ENCODE measurements around the gene LSM12.
"Not testable (repeated sequence)": the region's sequence is repeated elsewhere in the genome, so short reads cannot be mapped to it uniquely, and the experiment has no call there.

LSM12 gene

GRCh38 chr17:44007346-44008204, 58.9 kb downstream of the LSM12 start:
- no peak for DNase-seq (ENCODE audit: low read depth, low spot score)

DNA sequence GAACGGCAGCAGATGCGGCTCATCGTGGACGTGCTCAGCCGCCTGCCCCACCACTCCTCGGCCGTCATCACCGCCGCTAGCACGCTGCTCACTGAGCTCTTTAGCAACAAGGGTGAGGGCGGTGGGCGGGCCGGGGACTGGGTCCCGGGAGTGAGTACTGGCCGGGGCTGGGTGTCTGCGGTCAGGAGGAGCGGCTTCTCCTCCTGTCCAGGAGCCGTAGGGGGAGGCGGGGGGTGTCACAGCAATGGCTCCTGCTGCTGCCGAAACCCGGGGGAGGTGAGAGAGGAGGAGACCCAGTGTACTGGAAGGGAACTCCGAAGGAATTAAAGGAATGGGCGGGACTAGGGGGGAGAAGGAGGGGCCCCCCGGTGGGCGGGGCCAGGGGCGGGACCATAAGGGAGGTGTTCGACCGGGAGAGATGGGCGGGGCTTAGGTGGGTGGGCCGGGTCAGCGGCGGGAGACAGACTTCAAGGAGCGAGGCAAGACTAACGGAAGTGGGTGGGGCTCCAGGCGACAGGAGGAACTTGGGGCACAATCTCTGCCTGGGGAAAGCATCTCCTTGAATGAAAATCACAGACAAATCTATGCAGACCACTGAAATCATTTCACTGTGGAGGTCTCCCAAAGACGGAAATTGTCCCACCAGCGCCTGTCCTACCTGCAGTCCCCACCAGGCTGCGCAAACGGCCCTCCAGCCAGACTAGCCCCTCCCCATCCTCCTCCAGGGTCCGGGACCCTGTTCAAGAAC, 59.7 kb downstream of the LSM12 start:
- peak; percentile 87 for DNase-seq (ENCODE audit: low read depth, low spot score)

DNA sequence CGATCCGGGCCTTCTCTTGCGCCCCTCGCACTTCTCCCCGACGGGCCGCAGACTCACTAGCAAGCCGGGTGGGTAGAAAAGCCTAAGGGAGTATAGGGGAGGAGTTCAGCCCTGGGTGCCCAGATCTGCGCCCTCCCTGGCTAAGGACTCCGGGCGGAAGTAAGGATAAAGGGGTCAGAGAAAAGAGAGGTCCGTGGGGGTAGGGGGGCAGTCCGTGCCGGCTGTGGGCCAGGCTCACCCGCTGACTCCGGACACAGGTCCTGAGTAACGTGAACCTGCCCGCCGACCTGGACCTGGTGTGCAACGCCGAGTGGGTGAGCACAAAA, 60.2 kb downstream of the LSM12 start:
- no peak for DNase-seq (ENCODE audit: low read depth, low spot score)

- DNase-seq (ENCODE audit: low read depth, low spot score): no peak
Observed at GRCh38 chr17:44005527-44006271, 60.8 kb downstream of the LSM12 start.

DNA sequence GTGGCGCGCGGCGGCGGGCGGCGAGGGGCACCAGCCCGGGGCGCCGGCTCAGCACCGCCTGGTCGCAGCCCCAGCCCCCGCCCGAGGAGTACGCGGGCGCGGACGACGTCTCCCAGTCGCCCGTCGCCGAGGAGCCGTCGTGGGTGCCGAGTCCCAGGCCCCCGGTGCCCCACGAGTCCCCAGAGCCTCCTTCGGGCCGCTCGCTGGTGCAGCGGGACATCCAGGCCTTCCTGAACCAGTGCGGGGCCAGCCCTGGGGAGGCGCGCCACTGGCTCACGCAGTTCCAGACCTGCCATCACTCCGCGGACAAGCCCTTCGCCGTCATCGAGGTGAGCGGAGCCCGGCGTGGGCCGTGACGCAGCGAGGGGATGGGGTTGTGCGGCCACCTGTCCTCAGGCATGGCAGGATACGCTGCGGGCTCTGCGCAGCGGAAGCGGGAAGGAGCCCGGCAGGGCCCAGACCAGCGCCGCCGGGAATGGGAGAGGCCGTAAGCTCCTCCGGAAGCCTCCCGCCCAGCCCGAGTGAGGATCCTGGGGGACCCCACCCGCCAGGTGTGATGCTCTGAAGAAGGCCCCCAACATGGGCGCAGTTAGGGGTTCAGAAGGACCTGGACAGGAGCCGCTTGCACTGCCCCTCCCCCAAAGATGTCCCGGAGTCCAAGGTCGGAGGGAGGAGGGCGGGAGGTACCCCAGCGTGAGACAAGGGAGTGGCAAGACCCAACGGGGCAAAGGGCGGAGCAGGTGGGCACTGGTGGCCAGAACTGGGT, 61.5 kb downstream of the LSM12 start:
- DNase-seq (ENCODE audit: low read depth, low spot score): no peak

GRCh38 chr17:44004077-44004760, 62.3 kb downstream of the LSM12 start, which contains the start of gene NAGS:
TSS of gene NAGS (plus strand) at chr17:44004622. CDS start at chr17:44004664, 42 bp downstream.
- DNase-seq (ENCODE audit: low read depth, low spot score): no peak

GRCh38 chr17:44002141-44002848, 64.2 kb downstream of the LSM12 start:
- no peak for DNase-seq (ENCODE audit: low read depth, low spot score)

DNA sequence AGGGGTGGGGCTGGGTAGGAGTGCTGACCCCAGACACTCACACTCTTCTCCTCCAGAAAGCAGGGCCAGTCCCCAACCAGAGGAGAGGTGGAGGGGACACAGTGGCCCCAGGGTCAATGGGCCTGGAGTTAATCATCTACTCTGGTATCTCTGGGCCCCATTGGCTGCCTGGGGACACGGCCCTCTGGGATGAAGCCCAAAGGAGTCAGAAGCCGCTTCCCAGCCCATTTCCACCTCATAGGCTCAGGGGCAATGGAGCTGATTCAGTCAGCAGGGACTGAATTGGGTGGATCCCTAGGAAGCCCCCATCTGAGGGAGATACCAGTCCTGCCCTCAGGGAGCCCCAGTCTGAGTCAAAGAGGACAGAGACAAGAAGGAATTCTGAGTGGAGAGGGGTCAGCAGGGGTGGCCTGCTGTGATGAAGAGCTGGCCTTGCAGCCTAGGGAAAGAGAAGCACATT, 65.0 kb downstream of the LSM12 start:
- DNase-seq (ENCODE audit: low read depth, low spot score): no peak

- DNase-seq (ENCODE audit: low read depth, low spot score): no peak
Observed at GRCh38 chr17:44000871-44001460, 65.5 kb downstream of the LSM12 start.

DNA sequence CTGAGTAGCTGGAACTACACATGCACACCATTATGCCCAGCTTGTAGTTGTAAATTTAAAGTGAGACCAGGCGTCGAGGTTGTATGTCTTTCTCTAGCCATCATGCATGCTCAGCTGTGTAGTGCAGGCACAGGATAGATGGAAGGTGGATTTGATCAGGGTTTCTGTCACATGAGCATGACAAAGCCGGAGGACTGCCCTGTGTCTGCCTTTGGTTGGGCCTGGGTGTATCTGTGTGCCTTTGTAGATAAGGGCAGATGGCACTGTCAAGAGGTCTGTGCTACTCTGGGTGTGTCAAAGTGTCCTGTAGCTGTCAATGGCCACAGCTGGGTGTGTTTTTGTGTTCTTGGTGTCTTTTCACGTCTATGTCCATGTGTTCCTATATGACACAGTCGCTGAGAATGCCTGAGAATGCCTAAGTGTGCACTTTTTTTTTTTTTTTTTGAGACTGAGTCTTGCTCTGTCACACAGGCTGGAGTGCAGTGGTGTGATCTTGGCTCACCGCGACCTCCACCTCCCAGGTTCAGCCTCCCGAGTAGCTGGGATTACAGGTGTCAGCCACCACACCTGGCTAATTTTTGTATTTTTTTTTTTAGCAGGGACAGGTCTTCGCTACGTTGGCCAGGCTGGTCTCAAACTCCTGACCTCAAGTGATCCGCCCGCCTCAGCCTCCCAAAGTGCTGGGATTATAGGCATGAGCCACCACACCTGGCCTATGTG, 66.2 kb downstream of the LSM12 start:
- DNase-seq (ENCODE audit: low read depth, low spot score): no peak

GRCh38 chr17:43999024-43999423, 67.4 kb downstream of the LSM12 start:
- DNase-seq (ENCODE audit: low read depth, low spot score): no peak

- no peak for DNase-seq (ENCODE audit: low read depth, low spot score)
Observed at GRCh38 chr17:43998552-43998951, 67.9 kb downstream of the LSM12 start.

- DNase-seq (ENCODE audit: low read depth, low spot score): not testable (repeated sequence)
Observed at GRCh38 chr17:43997180-43997579, 69.3 kb downstream of the LSM12 start.

DNA sequence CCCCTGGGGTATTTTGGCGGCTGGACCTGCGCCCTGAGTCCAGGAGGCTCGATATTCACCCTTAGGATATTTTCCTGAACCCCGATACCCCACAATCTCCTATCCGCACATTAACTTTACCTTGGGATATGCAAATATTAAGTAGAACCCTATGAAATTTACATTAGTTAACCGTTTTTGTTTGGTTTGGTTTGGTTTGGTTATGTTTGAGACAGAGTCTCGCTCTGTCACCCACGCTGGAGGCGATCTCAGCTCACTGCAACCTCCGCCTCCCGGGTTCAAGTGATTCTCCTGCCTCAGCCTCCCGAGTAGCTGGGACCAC, 71.4 kb downstream of the LSM12 start:
- no peak for DNase-seq (ENCODE audit: low read depth, low spot score)

DNA sequence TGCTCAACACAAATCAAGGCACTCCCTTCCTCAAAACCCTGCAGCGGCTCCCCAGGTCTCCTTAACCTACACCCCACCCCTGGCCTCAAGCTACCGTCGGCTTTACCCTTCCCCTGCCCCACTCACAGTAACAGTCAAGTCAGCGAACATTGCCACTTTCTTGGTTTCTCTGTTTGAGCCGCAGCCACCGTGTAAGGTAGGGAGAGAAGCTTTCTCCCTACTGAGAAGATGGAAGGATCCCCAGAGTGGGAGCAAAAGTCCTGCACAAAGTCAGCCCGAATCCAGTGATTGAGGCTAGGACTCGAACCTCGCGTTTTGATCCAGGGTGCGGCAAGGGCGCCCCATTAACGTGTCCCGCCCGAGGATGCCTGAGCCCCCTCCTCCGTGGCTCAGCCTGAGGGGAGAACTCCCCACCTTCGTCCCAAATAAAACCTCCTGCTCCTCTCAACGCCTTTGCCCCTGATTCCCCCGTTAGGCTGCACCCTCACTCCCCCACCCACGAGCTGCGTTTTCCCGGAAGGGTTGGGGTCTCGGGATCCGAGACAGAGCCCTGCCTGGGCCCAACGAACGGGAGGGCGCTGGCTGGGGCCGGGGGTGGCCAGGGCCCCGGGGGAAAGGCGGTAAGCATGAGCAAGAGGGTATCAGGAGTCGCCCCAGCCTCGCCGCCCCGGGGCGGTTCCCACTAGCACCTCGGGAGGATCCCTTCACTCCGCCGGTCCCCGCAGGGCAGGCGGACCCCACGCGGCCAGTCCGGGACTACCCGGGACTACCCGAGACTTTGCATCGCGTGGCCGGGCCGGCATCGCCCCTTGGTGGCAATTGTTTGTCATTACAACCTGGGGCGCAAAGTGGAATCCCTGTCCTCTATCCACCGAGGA, 72.0 kb downstream of the LSM12 start:
- DNase-seq (ENCODE audit: low read depth, low spot score): no peak

- no peak for DNase-seq (ENCODE audit: low read depth, low spot score)
Observed at GRCh38 chr17:43992641-43993040, 73.8 kb downstream of the LSM12 start.

- DNase-seq (ENCODE audit: low read depth, low spot score): no peak
Observed at GRCh38 chr17:43988301-43988700, 78.2 kb downstream of the LSM12 start.
